ENCODE data around the gene TOR1AIP1.
A peak's percentile ranks its signal among the peaks of the same experiment; 100 is the strongest.
"Not testable (repeated sequence)": the region's sequence is repeated elsewhere in the genome, so short reads cannot be mapped to it uniquely, and the experiment has no call there.

Gene TOR1AIP1, protein sequence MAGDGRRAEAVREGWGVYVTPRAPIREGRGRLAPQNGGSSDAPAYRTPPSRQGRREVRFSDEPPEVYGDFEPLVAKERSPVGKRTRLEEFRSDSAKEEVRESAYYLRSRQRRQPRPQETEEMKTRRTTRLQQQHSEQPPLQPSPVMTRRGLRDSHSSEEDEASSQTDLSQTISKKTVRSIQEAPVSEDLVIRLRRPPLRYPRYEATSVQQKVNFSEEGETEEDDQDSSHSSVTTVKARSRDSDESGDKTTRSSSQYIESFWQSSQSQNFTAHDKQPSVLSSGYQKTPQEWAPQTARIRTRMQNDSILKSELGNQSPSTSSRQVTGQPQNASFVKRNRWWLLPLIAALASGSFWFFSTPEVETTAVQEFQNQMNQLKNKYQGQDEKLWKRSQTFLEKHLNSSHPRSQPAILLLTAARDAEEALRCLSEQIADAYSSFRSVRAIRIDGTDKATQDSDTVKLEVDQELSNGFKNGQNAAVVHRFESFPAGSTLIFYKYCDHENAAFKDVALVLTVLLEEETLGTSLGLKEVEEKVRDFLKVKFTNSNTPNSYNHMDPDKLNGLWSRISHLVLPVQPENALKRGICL

GRCh38 chr1:179882253-179883039 is at the start of gene TOR1AIP1:
Gene TOR1AIP1 (plus strand): TSS chr1:179882285. CDS start chr1:179882503, 218 bp downstream.
- DNase-seq: peak; percentile 87 to 100 (median 96)

GRCh38 chr1:179836686-179837445 is 45.2 kb upstream of the TOR1AIP1 start:
- DNase-seq: not testable (repeated sequence)

DNA sequence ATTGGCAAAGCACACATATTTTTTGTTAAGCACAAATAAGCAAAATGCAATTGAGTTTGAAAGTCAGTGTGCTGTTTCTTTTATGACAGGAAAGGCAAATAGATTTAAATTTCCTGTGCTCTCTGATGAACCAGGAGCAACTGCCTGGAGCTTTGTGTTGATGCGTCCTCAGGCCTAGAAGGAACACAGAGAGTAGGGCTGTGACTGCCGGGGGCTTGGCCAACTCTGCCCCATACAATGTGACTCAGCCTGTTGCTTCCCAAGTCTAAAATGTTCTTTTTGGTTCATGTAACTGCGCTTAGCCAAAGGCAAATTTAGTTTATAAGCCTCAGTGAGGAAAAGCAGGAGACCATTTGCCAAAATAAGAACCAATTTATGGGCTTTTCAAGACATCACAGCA is 42.0 kb upstream of the TOR1AIP1 start:
- no peak for DNase-seq

GRCh38 chr1:179848233-179848632 is 33.9 kb upstream of the TOR1AIP1 start:
- no peak for DNase-seq

- DNase-seq: no peak
Measured at GRCh38 chr1:179853102-179853501, 29.0 kb upstream of the TOR1AIP1 start.

- DNase-seq: not testable (repeated sequence)
Measured at GRCh38 chr1:179855831-179856230, 26.3 kb upstream of the TOR1AIP1 start.

GRCh38 chr1:179856296-179856695 is 25.8 kb upstream of the TOR1AIP1 start:
- DNase-seq: no peak

DNA sequence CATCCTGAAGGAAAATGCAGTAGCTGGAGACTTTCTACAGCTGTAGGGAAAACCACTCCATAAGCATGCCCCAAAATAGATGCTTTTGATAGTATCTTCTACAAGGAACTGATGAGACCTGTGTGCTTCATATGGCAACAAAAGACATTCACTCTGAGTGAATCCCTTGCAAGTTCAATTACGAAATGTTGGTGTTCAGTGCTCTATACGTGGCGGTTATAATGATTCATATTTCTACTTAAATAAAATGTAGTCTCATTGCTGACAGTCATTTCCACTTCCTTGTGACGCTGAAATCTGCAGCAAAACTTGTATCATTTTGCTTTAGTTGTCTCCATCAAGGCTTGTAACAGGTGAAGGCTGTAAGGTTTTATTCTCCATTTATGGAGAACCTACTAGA is 25.1 kb upstream of the TOR1AIP1 start:
- no peak for DNase-seq

DNA sequence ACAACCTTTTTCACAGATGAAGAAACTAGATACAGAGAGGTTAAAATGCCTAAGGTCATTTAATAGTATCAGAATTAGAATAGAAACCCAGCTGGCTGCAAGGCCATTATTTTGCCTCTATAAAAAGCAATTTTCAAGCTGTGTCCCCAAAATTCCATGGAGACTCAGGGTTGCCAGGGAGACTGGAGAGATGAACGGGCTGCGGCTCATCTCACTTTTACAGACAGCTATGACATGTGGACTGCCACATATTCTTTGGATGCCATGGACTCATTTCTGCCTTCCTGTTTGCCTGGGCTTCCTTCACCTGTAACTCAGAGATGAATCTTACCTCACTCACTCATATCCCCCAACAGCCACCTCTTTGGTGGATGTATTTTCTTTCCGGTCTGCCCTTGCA is 21.4 kb upstream of the TOR1AIP1 start:
- DNase-seq: peak in 4 of 51 donors; percentile 3 to 9 (median 6)

DNA sequence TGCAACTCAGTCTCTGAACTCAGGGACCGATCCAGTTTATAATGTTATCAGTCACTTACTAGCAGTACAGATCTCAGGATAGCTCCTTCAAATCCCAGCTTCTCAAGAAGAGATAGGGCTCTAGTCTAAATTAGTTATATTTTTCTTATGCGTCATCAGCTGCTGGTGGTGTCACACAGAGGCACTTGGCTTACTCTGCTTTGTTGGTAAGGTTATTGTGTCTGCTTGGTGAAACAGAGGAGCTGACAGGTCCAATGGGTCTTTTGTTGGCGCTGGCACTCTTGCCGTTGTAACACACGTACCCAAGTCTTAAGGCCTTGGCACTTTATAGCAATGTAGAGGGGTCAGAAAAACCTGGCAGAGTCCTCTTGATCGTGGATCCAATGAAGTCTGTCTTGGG is 16.7 kb upstream of the TOR1AIP1 start:
- DNase-seq: no peak

- DNase-seq: no peak
Measured at GRCh38 chr1:179866616-179867015, 15.5 kb upstream of the TOR1AIP1 start.

DNA sequence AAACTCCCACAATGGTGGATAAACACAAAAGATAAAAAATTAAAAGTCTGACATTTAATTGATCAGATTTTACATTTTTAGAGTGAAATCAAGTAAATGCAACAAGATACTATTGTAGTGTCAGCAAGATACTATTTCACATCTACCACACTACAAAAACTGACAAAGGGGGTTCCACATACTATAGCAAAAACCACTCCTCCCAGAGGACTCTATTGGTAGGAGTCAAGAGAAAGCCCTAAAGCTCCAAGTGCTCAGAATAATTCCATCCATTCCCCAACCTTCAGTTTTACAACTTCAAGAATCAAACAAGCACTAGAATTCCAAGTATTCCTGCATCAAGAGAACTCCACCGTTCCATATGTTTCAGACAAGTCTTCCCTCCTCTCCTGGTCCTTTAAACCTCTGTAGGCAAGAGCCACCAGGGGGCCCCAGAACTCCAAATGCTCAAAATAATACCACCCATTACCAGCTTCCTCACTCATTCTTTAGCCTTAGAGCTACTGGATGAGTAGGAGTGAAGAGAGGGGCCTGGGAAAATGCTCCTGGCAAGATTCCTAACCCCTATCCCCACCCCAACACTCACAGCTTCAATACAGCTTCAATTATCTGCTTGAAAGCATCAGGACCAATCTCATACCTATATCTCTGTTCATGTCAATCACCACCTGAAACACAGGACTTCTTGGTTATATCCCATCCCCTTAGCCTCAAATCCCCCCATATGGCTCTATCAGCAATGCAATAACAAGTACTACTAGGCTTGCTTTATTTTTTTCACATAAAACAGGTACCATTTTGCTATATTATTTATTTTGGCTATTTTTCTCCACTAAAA is 14.4 kb upstream of the TOR1AIP1 start:
- peak in 8 of 51 donors; percentile 1 to 20 (median 8) for DNase-seq

- no peak for DNase-seq
Measured at GRCh38 chr1:179870870-179871269, 11.2 kb upstream of the TOR1AIP1 start.

- DNase-seq: no peak
Measured at GRCh38 chr1:179871940-179872339, 10.1 kb upstream of the TOR1AIP1 start.

DNA sequence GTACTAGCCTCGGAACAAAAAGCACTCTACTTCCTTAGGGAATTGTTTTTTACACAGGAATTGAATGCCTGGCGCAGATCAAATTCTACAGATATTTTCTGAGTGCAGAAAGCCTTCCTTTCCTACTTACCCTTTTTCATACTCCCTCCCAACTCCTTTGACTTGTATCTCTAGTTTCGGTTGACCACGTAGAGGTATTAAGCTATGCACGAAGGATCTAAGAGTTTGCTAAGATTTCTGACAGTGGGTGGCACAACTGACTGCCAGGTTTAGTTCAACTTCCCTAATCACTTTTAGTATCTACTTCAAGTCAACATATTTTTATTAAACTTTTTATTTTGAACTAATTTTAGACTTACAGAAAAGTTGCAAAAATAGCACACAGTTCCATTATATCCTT is 9.5 kb upstream of the TOR1AIP1 start:
- DNase-seq: no peak

GRCh38 chr1:179873438-179873851 is 8.6 kb upstream of the TOR1AIP1 start:
- no peak for DNase-seq

GRCh38 chr1:179875596-179876299 is 6.3 kb upstream of the TOR1AIP1 start:
- no peak for DNase-seq

GRCh38 chr1:179876300-179876715 is 5.8 kb upstream of the TOR1AIP1 start:
- DNase-seq: no peak

GRCh38 chr1:179877586-179878265 is 4.4 kb upstream of the TOR1AIP1 start, which contains the start of gene TOR1AIP2:
Gene TOR1AIP2 (minus strand): TSS chr1:179877803. CDS start chr1:179852665, 25,138 bp downstream.
- DNase-seq: peak; percentile 37 to 96 (median 87)
